Thyroid gland (tissue), 4 donors: ENCODE data around the gene TCF7L1.

Source experiments
- POLR2A ChIP-seq, 2 donors: fragments of 450-650 bp; IDR thresholded peaks; one replicate each; pipeline ENCODE4 v1.6.1; 2017; ENCODE audit warnings: antibody characterized with exemption in 2 of 2, mild to moderate bottlenecking in 2 of 2, moderate library complexity in 1 of 2
- TF ChIP-seq, protein P1 (sequence below), 6 experiments: fragments of 200-600 bp in 3 of 6; fragments of 450-650 bp in 3 of 6; sonication (generic) in 3 of 6; IDR thresholded peaks; one replicate each; pipeline ENCODE4 v1.5.1; 2016 to 2019; ENCODE audit warnings: antibody characterized with exemption in 6 of 6, mild to moderate bottlenecking in 2 of 6, inconsistent platforms in 1 of 6, moderate library complexity in 1 of 6

DNA sequence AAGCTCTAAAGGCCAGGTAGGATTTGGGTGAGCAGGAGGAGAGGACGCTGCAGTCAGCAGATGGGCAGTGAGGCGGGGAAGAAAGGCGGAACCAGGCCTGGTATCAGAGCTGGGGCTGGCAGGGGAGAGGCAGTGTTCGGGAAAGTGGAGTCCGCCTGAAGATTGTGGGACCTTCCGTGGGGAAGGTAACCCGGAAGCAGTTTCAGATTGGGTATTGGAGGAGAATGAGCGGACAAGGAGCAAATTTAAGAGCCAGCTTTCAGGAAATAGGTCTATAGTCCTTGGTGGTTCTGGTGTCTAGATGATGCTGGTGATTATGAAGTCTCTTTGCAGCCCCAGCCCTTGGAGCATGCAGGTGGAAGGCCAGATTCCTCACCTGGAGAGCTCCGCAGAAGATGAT lies 51.0 kb downstream of the TCF7L1 start:
- TF ChIP-seq, protein P1, sequence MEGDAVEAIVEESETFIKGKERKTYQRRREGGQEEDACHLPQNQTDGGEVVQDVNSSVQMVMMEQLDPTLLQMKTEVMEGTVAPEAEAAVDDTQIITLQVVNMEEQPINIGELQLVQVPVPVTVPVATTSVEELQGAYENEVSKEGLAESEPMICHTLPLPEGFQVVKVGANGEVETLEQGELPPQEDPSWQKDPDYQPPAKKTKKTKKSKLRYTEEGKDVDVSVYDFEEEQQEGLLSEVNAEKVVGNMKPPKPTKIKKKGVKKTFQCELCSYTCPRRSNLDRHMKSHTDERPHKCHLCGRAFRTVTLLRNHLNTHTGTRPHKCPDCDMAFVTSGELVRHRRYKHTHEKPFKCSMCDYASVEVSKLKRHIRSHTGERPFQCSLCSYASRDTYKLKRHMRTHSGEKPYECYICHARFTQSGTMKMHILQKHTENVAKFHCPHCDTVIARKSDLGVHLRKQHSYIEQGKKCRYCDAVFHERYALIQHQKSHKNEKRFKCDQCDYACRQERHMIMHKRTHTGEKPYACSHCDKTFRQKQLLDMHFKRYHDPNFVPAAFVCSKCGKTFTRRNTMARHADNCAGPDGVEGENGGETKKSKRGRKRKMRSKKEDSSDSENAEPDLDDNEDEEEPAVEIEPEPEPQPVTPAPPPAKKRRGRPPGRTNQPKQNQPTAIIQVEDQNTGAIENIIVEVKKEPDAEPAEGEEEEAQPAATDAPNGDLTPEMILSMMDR (IDR thresholded peaks at IDR 0.05), result no peak
- no peak for TF ChIP-seq POLR2A (IDR thresholded peaks at IDR 0.05)
